Right cardiac atrium (tissue), 5 donors: ENCODE data around the gene ABHD3. TPM values are rescaled to one million over a fixed set of nuclear protein-coding genes. Genes with fewer than 3 reads are reported as not detected.
"Not testable (repeated sequence)": the region's sequence is repeated elsewhere in the genome, so short reads cannot be mapped to it uniquely, and the experiment has no call there.

Source experiments
- ATAC-seq, 2 donors: fragments of 200-7000 bp; cut with Tn5 transposase; one replicate each; pipeline versions ENCODE4 v1.8.0 to v1.9.1; 2020; ENCODE audit warnings: moderate library complexity in 2 of 2, mild to moderate bottlenecking in 1 of 2
- DNase-seq, 3 donors: peaks; one replicate each; pipeline ENCODE4 v3.0.0-alpha.2; 2020
- H3K27ac ChIP-seq: one replicate; pipeline ENCODE4 v1.5.1; 2013; ENCODE audit warnings: mild to moderate bottlenecking, low read length, control low read depth, moderate library complexity
- H3K27me3 ChIP-seq: one replicate; pipeline ENCODE4 v1.6.1; 2013; ENCODE audit not compliant: control insufficient read depth, insufficient read depth
- H3K4me1 ChIP-seq: one replicate; pipeline ENCODE4 v1.6.1; 2013; ENCODE audit warnings: low read length; ENCODE audit not compliant: control insufficient read depth, insufficient read depth
- H3K4me3 ChIP-seq: one replicate; pipeline ENCODE4 v1.5.1; 2013; ENCODE audit warnings: low read length, control low read depth
- H3K9me3 ChIP-seq: one replicate; pipeline ENCODE4 v1.6.1; 2013; ENCODE audit warnings: low read length; ENCODE audit not compliant: control insufficient read depth
- WGBS: extraction: QIAGEN DNeasy Blood & Tissue Kit; methylation state at CpG from one replicate; pipeline ENCODE4 v1.1.7; 2013; 5-methylcytosine and 5-hydroxymethylcytosine counted together
- intact Hi-C, 4 donors: fragments of 100-400 bp; cut with DNase I; formaldehyde crosslinking; loops; one replicate each; pipeline versions ENCODE4 v1.11.0 to v1.14.0; 2022 to 2023
- polyA plus RNA-seq: library from polyadenylated mRNA; stranded (reverse); fragments of 200-250 nt; gene quantifications from one replicate; pipeline ENCODE4 v1.2.3, GENCODE V29; 2013
- total RNA-seq, 4 donors: library from RNA; stranded (reverse); fragmentation: NEBNext Ultra II Directional; extraction: Animal tissue kit (Norgen Biotek cat#: 25700); gene quantifications; one replicate each; pipeline ENCODE4 v1.2.1, GENCODE V29; 2021
- donor health status: healthy with polysubstance abuse.
- donor health status: DM: no; HTN: yes; CAD: no.
- donor health status: DM: no; HTN: no; CAD: no.
- donor health status: DM: no; HTN: yes; CAD: no; lungs with severe emphysema.
- donor health status: DM: yes; HTN: yes; CAD: no.

The ABHD3 gene
- total and polyA plus RNA-seq, 5 donors = 4.0 to 7.4 (median 5.8) TPM

DNA sequence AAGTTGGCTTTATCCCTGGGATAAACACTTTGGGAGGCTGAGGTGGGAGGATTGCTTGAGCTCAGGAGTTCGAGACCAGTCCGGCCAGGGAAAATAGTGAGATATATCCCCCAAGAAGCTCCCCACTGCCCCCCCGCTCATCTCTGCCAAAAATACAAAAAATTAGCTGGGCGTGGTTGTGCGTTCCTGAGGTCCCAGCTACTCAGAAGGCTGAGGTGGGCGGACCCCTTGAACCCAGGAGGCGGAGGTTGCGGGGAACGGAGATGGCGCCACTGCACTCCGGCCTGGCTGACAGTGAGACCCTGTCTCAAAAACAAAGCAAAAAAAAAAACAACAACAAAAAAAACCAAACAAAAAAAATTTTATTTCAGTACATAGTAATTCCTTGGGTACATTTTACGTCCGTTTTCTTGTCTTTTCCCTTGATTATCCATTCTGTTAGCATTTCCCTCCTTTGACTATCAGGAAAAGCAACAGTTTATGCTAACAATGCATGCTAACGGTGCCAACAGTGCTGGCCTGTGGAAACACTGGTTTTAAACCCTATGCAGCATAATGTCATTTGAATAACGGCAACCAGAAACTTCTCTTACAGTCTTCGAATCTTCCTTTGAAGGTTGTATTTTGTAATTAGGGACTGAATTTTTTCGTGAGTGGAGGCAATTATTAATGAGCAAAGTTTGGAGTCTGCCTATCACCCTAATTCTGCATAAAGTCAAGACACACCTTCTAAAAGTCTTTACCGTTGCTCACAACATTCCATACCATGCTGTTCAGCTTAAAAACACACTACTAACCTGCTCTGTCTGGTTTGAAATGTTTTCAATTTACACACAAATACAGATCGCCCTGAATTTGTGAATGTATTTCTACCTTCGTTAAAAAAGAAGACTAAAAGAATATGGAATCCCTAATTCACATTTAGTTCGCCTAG, 35.3 kb upstream of the ABHD3 start:
- Histone ChIP-seq H3K27me3 (no peaks in the 10 kb centered on the region), H3K4me3 (peak overlapping the region; percentile 47), H3K4me1 (peaks cover 2% of the 10 kb centered on the region), H3K9me3 (no peaks in the 10 kb centered on the region), H3K27ac (no peak overlapping the region)
- WGBS = 35% methylated on average over 21 of the region's 21 CpGs
- intact Hi-C loops = no loop called here
- DNase-seq (peak; percentile 41 to 62 (median 60)), ATAC-seq (peak; percentile 1)

GRCh38 chr18:21736926-21737325, 32.4 kb upstream of the ABHD3 start:
- intact Hi-C loops, H3K27me3 ChIP-seq, H3K4me3 ChIP-seq, DNase-seq, ATAC-seq, H3K9me3 ChIP-seq, H3K27ac ChIP-seq, H3K4me1 ChIP-seq: not testable (repeated sequence)
- WGBS = 97% methylated on average over 4 of the region's 4 CpGs

DNA sequence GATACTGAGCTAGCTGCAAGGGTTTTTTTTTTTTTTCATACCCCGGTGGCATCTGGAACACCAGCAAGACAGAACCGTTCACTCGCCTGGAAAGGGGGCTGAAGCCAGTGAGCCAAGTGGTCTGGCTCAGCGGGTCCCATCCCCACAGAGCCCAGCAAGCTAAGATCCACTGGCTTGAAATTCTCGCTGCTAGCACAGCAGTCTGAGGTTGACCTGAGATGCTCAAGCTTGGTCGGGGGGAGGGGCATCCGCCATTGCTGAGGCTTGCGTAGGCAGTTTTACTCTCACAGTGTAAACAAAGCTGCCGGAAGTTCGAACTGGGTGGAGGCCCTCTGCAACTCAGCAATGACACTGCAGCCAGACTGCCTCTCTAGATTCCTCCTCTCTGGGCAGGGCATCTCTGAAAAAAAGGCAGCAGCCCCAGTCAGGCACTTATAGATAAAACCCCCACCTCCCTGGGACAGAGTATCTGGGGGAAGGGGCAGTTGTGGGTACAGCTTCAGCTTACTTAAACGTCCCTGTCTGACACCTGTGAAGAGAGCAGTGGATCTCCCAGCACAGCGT, 31.0 kb upstream of the ABHD3 start:
- peak in 1 of 2 donors; percentile 16 for ATAC-seq
- Histone ChIP-seq H3K4me3 (no peak overlapping the region), H3K27ac (no peak overlapping the region), H3K9me3 (no peaks in the 10 kb centered on the region), H3K4me1 (peaks cover 2% of the 10 kb centered on the region), H3K27me3 (no peaks in the 10 kb centered on the region)
- peak; percentile 41 to 71 (median 65) for DNase-seq
- WGBS = 53% methylated on average over 12 of the region's 12 CpGs
- intact Hi-C loops = no loop called here

- no peak for ATAC-seq
- no peak overlapping the region for H3K27ac ChIP-seq
- no peaks in the 10 kb centered on the region for H3K9me3 ChIP-seq
- WGBS = 88% methylated on average over 5 of the region's 5 CpGs
- H3K27me3 ChIP-seq = no peaks in the 10 kb centered on the region
- no peak overlapping the region for H3K4me3 ChIP-seq
- intact Hi-C loops = no loop called here
- H3K4me1 ChIP-seq = no peaks in the 10 kb centered on the region
- no peak for DNase-seq
Observed at GRCh38 chr18:21733011-21733410, 28.4 kb upstream of the ABHD3 start.

- no peak overlapping the region for H3K27ac ChIP-seq
- intact Hi-C loops = loop anchor here in 1 of 4 donors (10.0 kb wide), 1 partner anchor 73 kb away; no protein-coding TSS in a partner anchor
- no peaks in the 10 kb centered on the region for H3K4me1 ChIP-seq
- no peak overlapping the region for H3K4me3 ChIP-seq
- no peak for ATAC-seq
- WGBS = 85% methylated on average over 2 of the region's 2 CpGs
- no peaks in the 10 kb centered on the region for H3K9me3 ChIP-seq
- H3K27me3 ChIP-seq = no peaks in the 10 kb centered on the region
- DNase-seq = no peak
Observed at GRCh38 chr18:21727702-21728101, 23.1 kb upstream of the ABHD3 start.

- WGBS = 79% methylated on average over 4 of the region's 4 CpGs
- intact Hi-C loops = loop anchor here in 1 of 4 donors (10.0 kb wide), 1 partner anchor 70 kb away; no protein-coding TSS in a partner anchor
Observed at GRCh38 chr18:21725201-21725600, 20.6 kb upstream of the ABHD3 start.

GRCh38 chr18:21722687-21723086, 18.1 kb upstream of the ABHD3 start:
- intact Hi-C loops = loop anchor here in 1 of 4 donors (10.0 kb wide), 1 partner anchor 68 kb away; no protein-coding TSS in a partner anchor
- DNase-seq = no peak
- no peak for ATAC-seq
- Histone ChIP-seq H3K4me3 (no peak overlapping the region), H3K27me3 (no peaks in the 10 kb centered on the region), H3K27ac (no peak overlapping the region), H3K4me1 (no peaks in the 10 kb centered on the region), H3K9me3 (no peaks in the 10 kb centered on the region)
- WGBS = 97% methylated on average over 2 of the region's 2 CpGs

More at GRCh38 chr18:21725201-21725600, 20.6 kb upstream of the ABHD3 start:
- Histone ChIP-seq H3K27ac (no peak overlapping the region), H3K4me1 (no peaks in the 10 kb centered on the region), H3K27me3 (no peaks in the 10 kb centered on the region), H3K9me3 (no peaks in the 10 kb centered on the region), H3K4me3 (no peak overlapping the region)
- no peak for ATAC-seq
- DNase-seq = no peak

DNA sequence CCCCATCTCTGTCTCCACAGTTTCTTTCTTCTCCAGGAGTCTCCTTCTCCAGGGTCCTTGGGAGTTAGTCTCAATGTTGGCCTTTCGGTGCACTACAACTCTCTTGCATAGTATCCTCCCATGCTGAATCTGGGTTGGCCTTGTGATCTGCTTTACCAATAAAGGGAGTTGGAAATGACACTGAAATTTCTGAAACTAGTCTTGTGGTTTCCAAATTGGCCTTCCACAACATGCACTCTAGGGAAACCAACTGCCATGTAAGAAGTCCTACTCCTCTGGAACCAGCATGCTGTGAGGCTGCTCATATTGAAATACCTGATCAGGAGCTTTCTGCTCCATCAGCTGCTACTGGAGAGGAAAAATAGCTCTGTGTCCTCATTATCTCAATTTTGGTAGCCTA, 9.9 kb upstream of the ABHD3 start:
- no peak for ATAC-seq
- no peak overlapping the region for H3K4me3 ChIP-seq
- H3K9me3 ChIP-seq = no peaks in the 10 kb centered on the region
- H3K4me1 ChIP-seq = no peaks in the 10 kb centered on the region
- H3K27ac ChIP-seq = no peak overlapping the region
- no peaks in the 10 kb centered on the region for H3K27me3 ChIP-seq
- WGBS = 98% methylated on average over 1 of the region's 1 CpG
- intact Hi-C loops = no loop called here
- DNase-seq = no peak

DNA sequence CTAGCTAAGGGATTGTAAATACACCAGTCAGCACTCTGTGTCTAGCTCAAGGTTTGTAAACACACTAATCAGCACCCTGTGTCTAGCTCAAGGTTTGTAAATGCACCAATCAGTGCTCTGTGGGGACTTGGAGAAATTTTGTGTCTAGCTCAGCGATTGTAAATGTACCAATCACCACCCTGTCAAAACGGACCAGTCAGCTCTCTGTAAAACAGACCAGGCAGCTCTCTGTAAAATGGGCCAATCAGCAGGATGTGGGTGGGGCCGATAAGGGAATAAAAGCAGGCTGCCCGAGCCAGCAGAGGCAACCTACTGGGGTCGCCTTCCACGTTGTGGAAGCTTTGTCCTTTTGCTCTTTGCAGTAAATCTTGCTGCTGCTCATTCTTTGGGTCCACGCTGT, 2.6 kb upstream of the ABHD3 start:
- H3K27ac ChIP-seq, H3K27me3 ChIP-seq, ATAC-seq, intact Hi-C loops, DNase-seq, H3K4me3 ChIP-seq, H3K4me1 ChIP-seq, H3K9me3 ChIP-seq: not testable (repeated sequence)
- 75% methylated on average over 7 of the region's 7 CpGs for WGBS

DNA sequence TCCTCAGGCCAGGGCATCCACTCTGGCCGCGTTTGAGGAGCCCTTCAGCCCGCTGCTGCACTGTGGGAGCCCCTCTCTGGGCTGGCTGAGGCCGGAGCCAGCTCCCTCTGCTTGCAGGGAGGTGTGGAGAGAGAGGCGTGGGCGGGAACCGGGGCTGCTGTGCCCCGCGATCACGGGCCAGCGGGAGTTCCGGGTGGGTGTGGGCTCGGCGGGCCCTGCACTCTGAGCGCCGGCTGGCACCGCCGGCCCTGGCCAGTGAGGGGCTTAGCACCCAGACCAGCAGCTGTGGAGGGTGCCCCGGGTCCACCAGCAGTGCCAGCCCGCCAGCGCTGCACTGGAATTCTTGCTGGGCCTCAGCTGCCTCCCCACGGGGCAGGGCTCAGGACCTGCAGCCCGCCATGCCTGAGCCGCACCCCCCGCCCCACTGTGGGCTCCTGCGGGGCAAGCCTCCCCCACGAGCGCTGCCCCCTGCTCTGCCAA, 1.9 kb upstream of the ABHD3 start:
- no peaks in the 10 kb centered on the region for H3K4me1 ChIP-seq
- no peaks in the 10 kb centered on the region for H3K27me3 ChIP-seq
- H3K9me3 ChIP-seq = no peaks in the 10 kb centered on the region
- no peak overlapping the region for H3K27ac ChIP-seq
- WGBS = 96% methylated on average over 28 of the region's 28 CpGs
- peak in 2 of 3 donors; percentile 47 to 55 for DNase-seq
- intact Hi-C loops = no loop called here
- H3K4me3 ChIP-seq = no peak overlapping the region
- ATAC-seq = no peak

DNA sequence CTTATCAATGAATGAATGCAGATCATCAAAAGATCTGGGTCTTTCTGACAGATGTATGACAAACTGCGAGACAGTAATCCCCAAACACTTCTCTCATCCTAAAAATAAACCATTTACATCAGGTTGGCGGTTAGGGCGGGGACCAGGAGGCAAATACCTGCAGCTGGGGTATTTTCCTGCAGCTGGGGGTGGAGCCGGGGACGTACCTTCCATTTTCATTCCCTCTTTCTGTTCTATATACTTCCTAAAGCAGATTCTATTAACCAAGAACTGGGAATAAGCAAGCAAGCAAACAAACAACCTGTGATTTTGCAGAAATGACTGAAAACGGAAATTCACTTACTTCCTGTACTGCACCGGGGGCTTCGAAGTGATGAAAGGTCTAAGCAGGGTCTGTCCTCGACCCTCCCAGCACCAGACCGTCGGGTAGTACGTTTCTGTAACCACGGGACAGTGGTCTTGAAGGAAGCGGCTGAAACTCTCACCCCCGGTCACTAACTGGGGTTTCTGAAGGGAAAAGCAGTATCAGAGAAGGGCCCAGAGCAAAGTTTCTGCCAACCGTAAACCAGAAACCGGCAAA, 1.2 kb downstream of the ABHD3 start:
- intact Hi-C loops = loop anchor here in 1 of 4 donors (5.0 kb wide), 1 partner anchor 91 kb away; the partner anchor contains the start of gene SNRPD1
- Histone ChIP-seq H3K27me3 (no peaks in the 10 kb centered on the region), H3K9me3 (no peaks in the 10 kb centered on the region), H3K4me3 (peak overlapping the region; percentile 89), H3K27ac (peak overlapping the region; percentile 6), H3K4me1 (no peaks in the 10 kb centered on the region)
- DNase-seq (peak in 1 of 3 donors; percentile 38), ATAC-seq (no peak)
- 11% methylated on average over 17 of the region's 17 CpGs for WGBS
